IMR-90 (cell line): ENCODE measurements around the gene ANKRD11. TPM values are rescaled to one million over a fixed set of nuclear protein-coding genes. Genes with fewer than 3 reads are reported as not detected.
"Not testable (repeated sequence)": the region's sequence is repeated elsewhere in the genome, so short reads cannot be mapped to it uniquely, and the experiment has no call there.

Source experiments
- ATAC-seq: fragments of 200-7000 bp; cut with Tn5 transposase; 2 replicates; pipeline ENCODE4 v1.9.1; 2020; ENCODE audit warnings: low read depth, mild to moderate bottlenecking, moderate library complexity
- BruUV-seq: library from RNA; stranded (reverse); fragments of 400-500 nt; replicated peaks from 2 replicates; lab custom pipeline; 2021; lab: Mats Ljungman, UMichigan
- CTCF ChIA-PET: fragments of 300-600 bp; formaldehyde crosslinking; extraction: SDS; loops from one replicate; lab custom pipeline; 2021; ENCODE audit warnings: antibody characterized with exemption; lab: Yijun Ruan, JAX
- POLR2A ChIA-PET: fragments of 300-600 bp; sonication (Branson Sonifier 250); formaldehyde crosslinking; loops from one replicate; lab custom pipeline; 2022; ENCODE audit warnings: antibody characterized with exemption; ENCODE audit not compliant: unreplicated experiment; lab: Charles Lee
- DNase-seq: peaks from one replicate; pipeline ENCODE4 v3.0.0; 2013
- H2AFZ ChIP-seq: replicated peaks from 2 replicates; pipeline ENCODE3; 2013; ENCODE audit warnings: low read length, mild to moderate bottlenecking; ENCODE audit not compliant: poor library complexity
- H2AK5ac ChIP-seq: 2 replicates; pipeline ENCODE4 v1.6.1; 2013; ENCODE audit warnings: low read depth, low read length, inconsistent platforms
- H2AK9ac ChIP-seq: replicated peaks from 2 replicates; pipeline ENCODE3; 2013; ENCODE audit warnings: mild to moderate bottlenecking, low read depth, low read length, moderate library complexity; ENCODE audit not compliant: poor library complexity
- H2BK120ac ChIP-seq: 2 replicates; pipeline ENCODE4 v1.6.1; 2013; ENCODE audit warnings: low read depth, low read length, inconsistent platforms
- H2BK15ac ChIP-seq: 3 replicates; pipeline ENCODE4 v1.6.1; 2013; ENCODE audit warnings: low read depth, low read length, inconsistent platforms
- H2BK20ac ChIP-seq: 2 replicates; pipeline ENCODE4 v1.6.1; 2013; ENCODE audit warnings: low read depth, mild to moderate bottlenecking, inconsistent platforms, low read length, moderate library complexity
- H2BK5ac ChIP-seq: 2 replicates; pipeline ENCODE4 v1.6.1; 2013; ENCODE audit warnings: mild to moderate bottlenecking, low read depth, low read length, inconsistent platforms; ENCODE audit not compliant: poor library complexity, severe bottlenecking
- H3K14ac ChIP-seq: replicated peaks from 2 replicates; pipeline ENCODE4 v1.6.1; 2013; ENCODE audit warnings: low read depth, low read length, inconsistent platforms
- H3K18ac ChIP-seq: 2 replicates; pipeline ENCODE4 v1.6.1; 2013; ENCODE audit warnings: low read depth, low read length, control low read depth
- H3K23ac ChIP-seq: 2 replicates; pipeline ENCODE4 v1.6.1; 2013; ENCODE audit warnings: low read depth, low read length, inconsistent platforms
- H3K27ac ChIP-seq: 2 replicates; pipeline ENCODE4 v1.5.1; 2013; ENCODE audit warnings: mild to moderate bottlenecking, control low read depth, low read length; ENCODE audit not compliant: insufficient read depth
- H3K27me3 ChIP-seq: 2 replicates; pipeline ENCODE4 v1.6.1; 2013; ENCODE audit warnings: low read length; ENCODE audit not compliant: control insufficient read depth, insufficient read depth
- H3K36me3 ChIP-seq: 2 replicates; pipeline ENCODE4 v1.6.1; 2013; ENCODE audit warnings: low read length, mixed read lengths; ENCODE audit not compliant: control insufficient read depth, insufficient read depth
- H3K4ac ChIP-seq: 2 replicates; pipeline ENCODE4 v1.6.1; 2013; ENCODE audit warnings: low read depth, low read length, inconsistent platforms
- H3K4me1 ChIP-seq: 2 replicates; pipeline ENCODE4 v1.6.1; 2013; ENCODE audit warnings: low read length, mixed read lengths; ENCODE audit not compliant: control insufficient read depth, insufficient read depth
- H3K4me2 ChIP-seq: 2 replicates; pipeline ENCODE4 v1.6.1; 2013; ENCODE audit warnings: low read depth, mild to moderate bottlenecking, control low read depth, low read length, moderate library complexity
- H3K4me3 ChIP-seq: 2 replicates; pipeline ENCODE4 v1.5.1; 2013; ENCODE audit warnings: low read depth, mild to moderate bottlenecking, control low read depth, low read length, moderate library complexity; ENCODE audit not compliant: insufficient read depth
- H3K56ac ChIP-seq: 2 replicates; pipeline ENCODE4 v1.6.1; 2013; ENCODE audit warnings: low read length, inconsistent platforms; ENCODE audit not compliant: insufficient read depth; ENCODE audit errors: extremely low read depth
- H3K79me1 ChIP-seq, 2 experiments: 2 replicates each; pipeline ENCODE4 v1.6.1; 2013; ENCODE audit warnings: low read length in 2 of 2, inconsistent platforms in 1 of 2, low read depth in 1 of 2
- H3K9ac ChIP-seq: 2 replicates; pipeline ENCODE4 v1.6.1; 2013; ENCODE audit warnings: low read depth, low read length, control low read depth
- H3K9me1 ChIP-seq: 2 replicates; pipeline ENCODE4 v1.6.1; 2013; ENCODE audit warnings: low read length, inconsistent platforms; ENCODE audit not compliant: insufficient read depth
- H3K9me3 ChIP-seq: 2 replicates; pipeline ENCODE4 v1.6.1; 2013; ENCODE audit warnings: low read length; ENCODE audit not compliant: control insufficient read depth, insufficient read depth
- H4K20me1 ChIP-seq: 2 replicates; pipeline ENCODE4 v1.6.1; 2013; ENCODE audit warnings: low read length, inconsistent platforms; ENCODE audit not compliant: insufficient read depth
- H4K5ac ChIP-seq: 2 replicates; pipeline ENCODE4 v1.6.1; 2013; ENCODE audit warnings: mild to moderate bottlenecking, low read depth, low read length, control low read depth
- H4K8ac ChIP-seq, 2 experiments: 2 replicates each; pipeline ENCODE4 v1.6.1; 2013; ENCODE audit warnings: low read depth in 2 of 2, low read length in 2 of 2, control low read depth in 1 of 2, inconsistent platforms in 1 of 2
- H4K91ac ChIP-seq: 2 replicates; pipeline ENCODE4 v1.6.1; 2013; ENCODE audit warnings: low read depth, low read length, inconsistent platforms; ENCODE audit not compliant: insufficient read depth
- WGBS, 2 experiments: methylation state at CpG; one replicate each; pipeline versions ENCODE4 v1.1.5 to v1.1.7; 2013; ENCODE audit warnings: missing lambda C conversion rate in 2 of 2; ENCODE audit not compliant: insufficient read length in 1 of 2; ENCODE audit errors: extremely low coverage in 2 of 2; 5-methylcytosine and 5-hydroxymethylcytosine counted together
- dilution Hi-C: fragments of 300-500 bp; cut with HindIII; formaldehyde crosslinking; loops from one replicate; pipeline ENCODE4 v1.14.3; 2018; ENCODE audit warnings: low sequenced_read_pairs; ENCODE audit not compliant: unreplicated experiment
- in situ Hi-C: fragments of 300-500 bp; cut with MboI; formaldehyde crosslinking; loops from 3 replicates; pipeline ENCODE4 v1.14.3; 2019; ENCODE audit warnings: low sequenced_read_pairs, inconsistent platforms, mixed read lengths
- intact Hi-C: fragments of 100-400 bp; cut with micrococcal nuclease; formaldehyde crosslinking; loops from 2 replicates; pipeline ENCODE4 v1.10.0; 2022
- polyA plus RNA-seq, 3 experiments: library from polyadenylated mRNA; depleted of rRNA; stranded (reverse); fragments of >200 nt; gene quantifications; 2 replicates each; pipeline ENCODE4 v1.2.3, GENCODE V29; 2012; ENCODE audit warnings: low replicate concordance in 1 of 3
- total RNA-seq: library from RNA; depleted of rRNA; stranded (reverse); fragments of >200 nt; gene quantifications from 2 replicates; pipeline ENCODE4 v1.2.3, GENCODE V29; 2012

Gene ANKRD11
- total and polyA plus RNA-seq, 2 of the 4 experiments (the other 2 are of a cell fraction), result 46.8 to 71.9 TPM

DNA sequence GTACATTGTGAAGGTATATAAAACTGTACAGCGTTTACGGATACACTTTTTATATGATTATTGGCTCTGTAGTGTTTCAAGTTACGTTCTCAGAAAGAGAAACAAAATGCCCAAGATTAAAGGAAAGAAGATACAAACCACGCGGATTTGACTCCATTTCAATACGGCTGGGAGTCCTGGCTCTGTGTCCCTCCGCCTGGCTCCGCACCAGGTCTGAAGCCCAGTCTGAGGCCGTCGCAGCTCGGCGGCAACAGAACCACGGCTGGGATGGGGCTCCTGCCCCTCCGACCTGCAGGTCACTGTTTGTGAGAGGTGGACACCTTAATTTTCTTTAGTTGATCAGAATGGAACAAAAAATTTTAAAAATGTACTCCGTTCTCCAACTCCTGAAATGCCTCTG, 222.6 kb downstream of the ANKRD11 start:
- Histone ChIP-seq H4K20me1 (peaks cover 25% of the 10 kb centered on the region), H3K36me3 (peaks cover 63% of the 10 kb centered on the region), H3K79me1 (peaks cover 14 to 51% of the 10 kb centered on the region in 2 experiments)
- POLR2A ChIA-PET, H3K4me2 ChIP-seq, H3K4ac ChIP-seq, H3K18ac ChIP-seq, DNase-seq, H3K23ac ChIP-seq, H2BK120ac ChIP-seq, CTCF ChIA-PET, H3K9me1 ChIP-seq, H4K91ac ChIP-seq, H2BK20ac ChIP-seq, H3K27me3 ChIP-seq, H2BK5ac ChIP-seq, H3K56ac ChIP-seq, H2AK9ac ChIP-seq, H3K14ac ChIP-seq, H4K8ac ChIP-seq, H3K4me1 ChIP-seq, H3K9me3 ChIP-seq, H3K27ac ChIP-seq, dilution Hi-C loops, H2AK5ac ChIP-seq, BruUV-seq, H2BK15ac ChIP-seq, H3K9ac ChIP-seq, in situ Hi-C loops, intact Hi-C loops, H3K4me3 ChIP-seq, H4K5ac ChIP-seq, ATAC-seq, H2AFZ ChIP-seq: not testable (repeated sequence)
- WGBS, 2 experiments, result no CpG with 5 or more reads among the region's 15 CpGs
